HG03175 (cell line): ENCODE results near the gene CRACDL.

Experiments
- ATAC-seq: cut with Tn5 transposase; IDR thresholded peaks from one replicate; pipeline ENCODE4 v1.9.1; 2021; ENCODE audit warnings: mild to moderate bottlenecking, moderate library complexity; ENCODE audit not compliant: unreplicated experiment

Gene CRACDL, protein sequence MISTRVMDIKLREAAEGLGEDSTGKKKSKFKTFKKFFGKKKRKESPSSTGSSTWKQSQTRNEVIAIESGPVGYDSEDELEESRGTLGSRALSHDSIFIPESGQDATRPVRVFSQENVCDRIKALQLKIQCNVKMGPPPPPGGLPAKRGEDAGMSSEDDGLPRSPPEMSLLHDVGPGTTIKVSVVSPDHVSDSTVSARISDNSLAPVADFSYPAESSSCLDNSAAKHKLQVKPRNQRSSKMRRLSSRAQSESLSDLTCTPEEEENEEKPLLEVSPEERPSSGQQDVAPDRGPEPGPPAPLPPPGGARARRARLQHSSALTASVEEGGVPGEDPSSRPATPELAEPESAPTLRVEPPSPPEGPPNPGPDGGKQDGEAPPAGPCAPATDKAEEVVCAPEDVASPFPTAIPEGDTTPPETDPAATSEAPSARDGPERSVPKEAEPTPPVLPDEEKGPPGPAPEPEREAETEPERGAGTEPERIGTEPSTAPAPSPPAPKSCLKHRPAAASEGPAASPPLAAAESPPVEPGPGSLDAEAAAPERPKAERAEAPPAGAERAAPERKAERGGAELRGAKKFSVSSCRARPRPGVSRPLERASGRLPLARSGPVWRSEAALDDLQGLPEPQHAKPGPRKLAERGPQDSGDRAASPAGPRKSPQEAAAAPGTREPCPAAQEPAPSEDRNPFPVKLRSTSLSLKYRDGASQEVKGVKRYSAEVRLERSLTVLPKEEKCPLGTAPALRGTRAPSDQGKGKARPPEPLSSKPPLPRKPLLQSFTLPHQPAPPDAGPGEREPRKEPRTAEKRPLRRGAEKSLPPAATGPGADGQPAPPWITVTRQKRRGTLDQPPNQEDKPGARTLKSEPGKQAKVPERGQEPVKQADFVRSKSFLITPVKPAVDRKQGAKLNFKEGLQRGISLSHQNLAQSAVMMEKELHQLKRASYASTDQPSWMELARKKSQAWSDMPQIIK

DNA sequence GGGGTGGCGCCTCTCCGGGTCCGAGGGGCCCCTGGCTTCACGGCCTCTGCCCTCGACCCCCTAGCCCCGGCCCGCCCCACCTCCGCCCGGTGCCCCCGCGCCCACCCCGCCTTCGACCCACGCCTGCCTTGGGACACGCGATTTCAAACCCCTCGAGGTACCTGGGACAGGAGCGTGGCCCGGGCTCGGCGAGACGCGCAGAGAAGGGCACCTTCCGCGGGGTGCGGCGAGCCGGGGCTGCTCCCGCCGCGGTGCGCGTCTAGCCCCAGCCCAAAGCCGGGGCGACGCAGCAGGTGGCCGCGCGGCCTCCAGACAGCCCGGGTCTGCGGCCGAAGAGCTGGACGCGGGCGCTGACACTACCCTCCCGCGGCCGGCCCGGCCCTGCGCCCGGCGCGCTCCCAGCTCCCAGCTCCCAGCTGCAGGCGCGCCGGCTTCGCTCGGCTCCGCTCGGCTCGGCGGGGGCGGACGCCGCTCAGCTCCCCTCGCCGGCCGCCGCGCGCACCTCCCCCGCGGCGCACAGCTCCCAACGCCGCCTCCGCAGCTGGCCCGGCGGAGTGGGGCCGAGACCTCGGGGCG lies at the start of gene CRACDL:
TSS of gene CRACDL (minus strand) at position 449 of the 576 bp plus-strand sequence. CDS start 89,425 bp downstream, outside the sequence.
- no peak for ATAC-seq

DNA sequence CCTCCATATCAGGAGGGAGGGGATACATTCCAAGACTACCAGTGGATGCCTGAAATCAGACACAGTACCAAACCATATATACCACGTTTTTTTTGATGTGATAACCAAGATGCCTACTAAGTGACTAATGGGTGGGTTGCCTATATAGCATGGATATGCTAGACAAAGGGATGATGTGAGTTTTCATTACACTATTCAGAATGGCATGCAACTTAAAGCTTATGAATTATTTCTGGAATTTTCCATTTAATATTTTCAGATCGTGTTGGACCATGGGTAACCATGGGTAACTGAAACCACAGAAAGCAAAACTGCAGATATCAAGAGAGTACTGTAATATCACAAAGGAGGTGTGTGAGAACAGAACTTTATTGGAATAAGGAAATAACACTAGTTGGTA lies 39.6 kb upstream of the CRACDL start:
- no peak for ATAC-seq

DNA sequence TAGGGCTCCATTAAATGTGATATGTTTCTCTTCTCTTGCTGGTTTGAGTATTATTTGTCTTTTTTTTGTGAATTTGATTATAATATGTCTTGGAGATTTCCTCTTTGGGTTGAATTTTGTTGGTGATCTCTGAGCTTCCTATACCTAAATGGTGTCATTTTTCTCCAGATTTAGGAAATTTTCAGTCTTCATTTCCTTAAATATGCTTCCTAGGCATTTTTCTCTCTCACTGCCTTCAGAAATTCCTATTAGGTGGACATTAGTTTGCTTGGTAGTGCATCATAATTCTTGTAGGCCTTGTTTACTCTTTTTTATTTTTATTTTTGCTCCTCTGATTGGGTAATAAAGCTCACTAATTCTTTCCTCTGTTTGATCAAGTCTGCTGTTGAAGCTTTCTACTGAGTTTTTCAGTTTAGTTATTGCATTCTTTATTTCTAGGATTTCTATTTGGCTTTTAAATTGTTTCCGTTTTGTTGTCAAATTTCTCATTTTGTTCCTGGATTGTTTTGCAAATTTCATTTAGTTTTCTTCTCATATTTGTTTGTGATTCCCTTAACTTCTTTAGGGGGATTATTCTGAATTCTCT lies 36.6 kb upstream of the CRACDL start:
- no peak for ATAC-seq

DNA sequence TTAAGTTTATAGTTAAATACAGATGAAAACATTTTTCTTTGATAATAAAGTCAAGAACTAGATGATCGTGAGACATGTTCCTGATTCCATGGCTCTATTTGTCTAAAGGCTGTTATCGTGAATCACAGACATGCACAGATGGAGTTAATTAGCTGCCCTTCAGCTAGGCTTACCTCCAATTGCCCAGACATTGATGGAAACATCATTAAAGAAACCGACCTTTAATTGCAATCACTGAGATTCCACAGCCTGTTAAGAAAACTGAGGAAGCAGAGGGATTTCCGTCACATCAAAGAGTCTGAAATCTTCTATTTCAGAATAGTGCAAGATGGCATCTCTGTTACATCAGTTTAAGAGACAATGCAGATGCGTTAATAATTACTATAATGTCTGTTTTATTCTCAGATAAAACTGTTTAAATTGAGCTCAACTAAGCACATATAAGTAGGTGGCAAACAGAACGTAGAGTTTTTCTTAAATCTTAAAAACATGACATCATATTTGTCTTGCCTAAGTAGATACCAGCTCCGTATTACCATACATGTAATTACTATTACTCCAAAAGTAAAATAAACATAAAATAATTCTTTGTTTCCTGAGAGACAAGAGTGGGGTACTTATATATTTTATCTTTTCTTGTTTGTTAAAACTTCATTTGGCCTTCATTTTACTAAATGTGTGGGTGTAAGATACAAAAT lies 23.9 kb upstream of the CRACDL start:
- ATAC-seq = no peak

DNA sequence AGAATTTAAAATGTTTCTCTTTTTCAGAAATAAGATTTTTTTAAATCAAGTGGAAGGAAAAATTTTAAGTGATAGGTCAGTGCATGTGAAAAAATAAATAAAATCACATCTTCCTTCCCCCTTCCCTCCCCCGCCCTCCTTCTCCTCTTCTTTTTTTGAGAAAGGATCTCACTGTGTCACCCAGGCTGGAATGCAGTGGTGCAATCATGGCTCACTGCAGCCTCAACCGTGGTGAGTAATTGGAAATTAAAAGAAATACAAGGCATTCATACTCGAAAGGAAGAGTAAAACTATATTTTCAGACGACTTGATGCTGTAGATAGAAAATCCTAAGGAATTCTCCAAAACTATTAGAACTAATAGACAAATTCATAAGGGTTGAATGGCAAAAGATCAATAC lies 16.9 kb upstream of the CRACDL start:
- ATAC-seq = no peak

DNA sequence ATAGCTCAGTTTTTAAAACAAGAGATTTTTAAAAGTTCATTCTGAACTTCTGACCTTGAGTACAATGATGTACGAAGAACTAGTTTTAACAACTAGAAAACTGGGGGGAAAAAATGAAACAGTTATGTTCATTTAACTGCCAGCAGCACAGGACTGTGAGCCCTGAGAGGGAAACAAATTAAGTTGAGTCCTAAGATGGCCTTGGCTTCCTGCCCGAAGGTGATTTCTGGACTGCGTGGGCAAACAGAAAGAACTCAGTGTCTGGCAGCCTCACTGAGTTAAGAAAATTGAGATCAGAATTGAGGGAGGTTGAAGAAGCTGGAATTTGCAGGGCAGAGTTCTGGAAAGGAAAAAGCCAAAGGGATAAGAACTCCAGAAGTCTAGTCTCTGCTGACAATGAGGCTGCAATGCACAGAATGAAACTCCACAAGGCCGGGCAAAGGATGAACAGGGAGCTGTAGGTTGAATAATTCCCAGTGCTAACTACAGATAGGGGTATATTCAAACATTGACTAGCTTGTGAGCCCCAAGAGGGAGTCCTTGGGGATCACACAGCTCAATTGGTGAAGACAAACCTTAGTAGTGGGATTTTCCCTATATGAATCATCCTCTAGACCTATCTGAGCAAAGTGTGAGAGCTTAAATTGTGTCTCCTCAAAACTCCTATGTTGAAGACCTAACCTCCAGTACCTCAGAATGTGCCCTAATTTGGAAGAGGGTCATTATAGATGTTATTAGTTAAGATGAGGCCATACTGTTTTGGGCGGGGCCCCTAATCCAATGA lies 13.1 kb upstream of the CRACDL start:
- ATAC-seq = no peak

DNA sequence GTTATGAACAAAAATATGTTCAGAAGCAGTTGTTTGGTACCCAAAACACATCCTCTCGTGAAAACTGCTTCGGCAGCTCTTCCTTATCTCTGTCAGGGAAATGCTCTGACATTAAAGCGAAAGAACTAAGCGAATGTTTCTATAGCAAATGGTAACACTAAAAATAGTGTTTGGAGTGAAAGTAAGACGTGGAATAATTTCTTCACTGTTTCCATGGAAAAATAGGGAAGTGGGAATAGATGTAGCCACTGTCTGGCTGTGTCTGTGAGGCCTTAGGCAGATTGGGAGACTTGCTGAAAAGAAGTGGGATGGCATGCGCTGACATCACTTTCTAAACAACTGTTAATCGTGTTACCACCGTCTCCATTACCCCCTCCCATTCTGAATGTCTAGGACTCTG lies 11.5 kb upstream of the CRACDL start:
- ATAC-seq = no peak

DNA sequence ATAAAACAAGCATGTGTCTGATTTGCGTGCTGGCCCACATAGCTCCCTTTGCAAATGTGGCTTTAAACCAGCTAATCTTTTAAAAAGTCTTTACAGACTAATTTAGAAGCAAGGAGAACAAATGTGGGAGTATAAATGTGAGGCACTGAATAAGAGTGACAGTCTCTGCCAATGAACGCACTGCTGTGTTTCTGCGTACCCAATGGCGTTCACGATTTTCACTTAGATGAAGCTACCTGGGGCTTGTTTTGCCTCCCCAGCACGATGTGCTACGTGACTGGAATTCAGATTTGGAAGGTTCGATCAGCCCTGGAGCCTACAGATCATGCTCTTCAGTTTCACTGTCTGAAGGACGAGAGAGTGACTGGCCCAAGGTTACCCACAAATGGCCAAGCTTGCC lies 10.8 kb upstream of the CRACDL start:
- no peak for ATAC-seq

DNA sequence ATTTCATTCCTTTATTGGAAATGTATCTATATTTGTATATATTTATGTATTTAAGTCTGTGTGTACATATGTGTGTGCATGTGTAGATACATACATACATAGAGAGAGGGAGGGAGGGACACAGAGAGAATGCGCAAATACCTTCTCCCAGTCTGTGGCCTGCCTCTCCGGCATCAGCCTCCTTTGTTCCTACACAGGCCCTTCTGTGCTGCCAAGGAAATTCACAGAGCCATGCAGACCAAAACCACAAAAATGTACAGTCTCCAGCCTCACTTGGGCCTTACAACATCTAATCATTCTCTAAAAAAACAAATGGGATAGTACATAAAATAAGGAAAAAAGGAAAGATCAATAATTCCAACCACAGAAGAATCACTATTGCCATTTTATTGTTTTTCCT lies 8.8 kb upstream of the CRACDL start:
- ATAC-seq = no peak

DNA sequence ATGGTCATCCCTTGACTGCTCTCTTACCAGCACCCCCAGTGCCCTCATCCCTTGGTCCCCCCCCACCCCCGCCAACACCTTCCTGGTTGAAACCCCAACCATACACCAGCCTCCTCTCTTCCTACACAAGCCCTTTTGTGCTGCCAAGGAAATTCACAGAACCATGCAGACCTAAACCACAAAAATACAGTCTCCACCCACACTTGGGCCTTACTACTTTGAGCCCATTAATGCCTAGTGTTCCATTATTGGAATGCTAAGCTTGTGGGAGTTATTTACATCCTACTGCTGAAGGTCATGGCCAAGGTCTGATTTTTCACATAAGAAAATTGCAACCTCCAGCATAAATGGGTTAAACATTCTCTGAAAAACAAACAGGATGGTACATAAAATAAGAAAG lies 4.1 kb upstream of the CRACDL start:
- no peak for ATAC-seq

DNA sequence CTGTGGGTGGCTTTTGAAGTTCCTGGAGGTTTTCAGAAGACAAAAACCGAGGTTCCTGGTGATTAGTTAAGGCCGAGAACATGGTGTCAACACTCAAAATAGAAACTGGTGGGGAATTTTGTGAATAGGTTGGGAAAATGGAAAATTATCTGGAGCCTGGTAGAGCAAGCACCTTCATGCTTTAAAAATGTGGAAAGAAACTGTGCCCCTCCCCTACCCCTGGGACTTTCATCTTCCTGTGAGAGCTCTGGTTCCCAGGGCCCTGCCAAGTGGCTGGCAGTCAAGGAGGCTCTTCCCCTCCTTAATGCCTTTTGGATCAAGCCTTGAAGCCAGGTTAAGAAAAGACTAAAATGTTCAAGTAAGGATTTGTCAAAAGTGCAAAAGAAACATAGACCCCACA lies 1.9 kb upstream of the CRACDL start:
- ATAC-seq = no peak

DNA sequence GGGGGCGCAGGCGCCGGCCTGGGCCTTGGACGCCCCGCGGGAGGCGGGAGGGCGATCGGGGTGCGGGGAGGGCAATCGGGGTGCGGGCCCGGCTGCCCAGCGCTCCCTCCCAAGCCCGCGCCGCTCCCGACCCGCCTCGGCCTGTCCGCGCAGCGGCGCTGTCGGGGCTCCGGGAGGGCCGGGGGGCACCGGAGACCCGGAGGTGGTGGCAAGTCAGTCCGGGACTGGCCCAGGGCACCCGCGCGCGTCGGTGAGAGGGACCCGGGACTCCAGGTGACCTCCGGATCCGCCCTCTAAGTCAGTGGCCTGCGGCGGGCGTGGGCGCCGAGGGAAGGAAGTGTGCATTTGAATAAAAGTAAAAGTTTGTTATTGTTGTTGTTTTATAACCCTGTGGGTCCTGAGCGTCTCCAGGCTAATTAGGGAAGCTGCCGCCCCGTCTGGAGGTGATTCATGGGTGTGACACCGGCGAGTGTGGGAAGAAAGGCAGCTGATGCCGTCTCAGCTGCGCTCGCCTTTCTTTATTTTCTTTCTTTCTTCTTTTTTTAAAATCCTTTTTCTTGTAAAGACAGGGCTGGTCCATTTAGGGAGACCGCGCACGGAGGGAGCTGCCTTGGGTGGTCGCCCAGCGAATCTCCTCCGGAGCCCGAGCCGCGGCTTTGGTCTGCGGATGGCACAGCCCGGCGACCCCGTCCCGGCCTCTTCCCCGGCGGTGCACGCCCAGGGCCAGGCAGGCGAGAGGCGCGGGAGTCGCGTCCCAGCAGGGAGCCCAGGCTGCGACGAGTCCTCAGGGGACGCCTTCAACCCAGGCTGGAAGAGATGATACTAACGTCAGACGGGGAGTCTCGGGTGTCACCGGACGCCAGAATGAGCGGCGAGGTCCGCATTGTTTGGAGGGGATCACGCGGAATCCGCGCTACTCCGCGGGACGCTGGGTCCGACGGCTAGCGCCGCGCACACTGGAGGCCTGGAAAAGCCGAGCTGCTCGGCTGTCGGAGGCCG lies 627 bp upstream of the CRACDL start:
- no peak for ATAC-seq

DNA sequence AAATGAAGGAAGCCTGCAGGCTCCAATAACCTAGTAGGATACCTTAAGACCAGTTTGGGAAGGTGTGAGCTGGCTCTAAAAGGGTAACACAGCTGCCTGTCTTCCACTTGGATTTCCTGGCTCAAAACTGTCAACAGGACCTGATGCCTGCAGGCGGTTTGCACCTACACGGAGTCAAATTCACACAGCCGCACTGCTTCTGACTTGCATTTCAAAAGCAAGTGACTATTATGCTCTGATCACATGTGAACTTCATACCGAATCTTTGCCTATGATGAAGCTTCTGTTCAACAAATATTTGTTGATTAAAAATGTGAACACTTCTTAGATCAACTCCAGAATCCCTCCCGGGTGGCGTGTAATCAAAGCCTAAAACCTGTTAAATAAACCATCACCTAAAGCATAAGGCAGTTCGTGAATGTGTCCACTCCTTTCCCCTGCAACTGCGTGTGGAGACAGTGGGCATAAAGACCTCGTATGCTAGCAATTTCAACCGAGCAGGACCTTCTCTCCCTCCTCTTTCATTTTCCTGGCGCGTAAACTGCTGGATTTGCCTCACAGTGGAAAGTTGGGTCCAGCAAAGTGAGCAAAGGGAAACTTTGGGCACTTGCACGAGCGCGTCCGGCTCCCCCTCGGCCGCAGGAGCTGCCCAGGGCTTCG lies 784 bp downstream of the CRACDL start:
- no peak for ATAC-seq

DNA sequence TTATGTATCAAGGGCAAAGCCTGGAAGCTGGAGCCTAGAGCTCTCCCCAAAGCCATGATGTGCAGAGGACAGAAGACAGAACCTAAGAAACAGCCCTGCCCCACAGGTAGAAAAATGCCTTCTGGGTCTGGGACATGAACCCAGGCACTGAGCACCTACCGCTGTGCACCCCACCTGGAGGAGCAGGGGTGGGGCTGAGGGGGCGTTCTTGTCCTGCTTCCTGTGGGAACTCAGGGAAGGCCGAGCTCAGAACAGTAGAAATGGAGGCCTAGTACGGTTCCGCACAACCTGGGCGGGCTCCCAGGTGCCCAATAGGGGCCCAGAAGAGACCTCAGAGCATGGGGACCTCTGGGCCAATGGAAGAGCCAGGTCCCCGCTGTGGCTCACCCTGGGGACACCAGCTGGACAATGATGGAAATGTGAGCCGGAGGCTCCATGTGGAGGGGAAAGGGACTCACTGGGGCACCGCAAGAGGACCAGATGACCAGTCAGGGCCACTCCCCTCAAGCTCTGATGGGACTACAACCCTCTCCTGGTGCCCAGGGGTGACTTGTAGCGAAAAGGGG lies 3.2 kb downstream of the CRACDL start:
- no peak for ATAC-seq

DNA sequence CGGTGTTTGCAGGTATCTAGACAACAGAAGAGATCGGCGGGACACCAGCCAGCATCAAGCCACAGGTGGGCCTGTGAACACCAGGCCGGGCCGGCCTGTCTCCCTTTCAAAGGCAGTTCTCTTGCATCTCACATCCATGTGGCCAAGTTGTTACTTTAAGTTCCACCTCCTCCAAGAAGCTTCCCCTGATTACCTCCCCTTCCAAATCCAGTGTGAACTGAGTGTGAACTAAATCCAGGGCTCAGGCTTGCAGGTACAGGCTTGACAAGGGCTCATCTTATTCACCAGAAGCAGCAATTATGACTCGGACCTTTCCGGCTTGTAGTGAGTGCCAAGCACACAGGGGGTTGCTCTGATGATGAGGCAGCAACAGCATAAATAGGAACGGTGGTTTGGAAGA lies 3.9 kb downstream of the CRACDL start:
- ATAC-seq = no peak

DNA sequence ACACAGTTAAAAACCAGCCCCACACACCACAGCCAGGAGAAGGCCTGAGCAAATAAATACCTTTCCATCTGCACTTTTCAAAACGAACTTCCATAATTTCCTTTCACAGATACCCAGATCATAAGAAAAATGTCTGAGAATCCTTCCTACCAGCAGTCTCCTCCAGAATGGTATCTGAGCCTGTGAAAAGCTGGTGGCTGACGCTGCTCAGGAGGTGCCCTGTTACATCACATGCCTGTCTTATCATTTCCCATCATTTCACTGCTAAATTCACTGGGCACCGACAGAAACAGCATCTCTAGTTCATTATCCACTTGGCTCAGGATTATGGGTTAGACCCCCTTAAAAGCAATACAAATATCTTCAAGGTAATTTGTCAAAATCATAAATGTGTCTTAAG lies 4.4 kb downstream of the CRACDL start:
- no peak for ATAC-seq

DNA sequence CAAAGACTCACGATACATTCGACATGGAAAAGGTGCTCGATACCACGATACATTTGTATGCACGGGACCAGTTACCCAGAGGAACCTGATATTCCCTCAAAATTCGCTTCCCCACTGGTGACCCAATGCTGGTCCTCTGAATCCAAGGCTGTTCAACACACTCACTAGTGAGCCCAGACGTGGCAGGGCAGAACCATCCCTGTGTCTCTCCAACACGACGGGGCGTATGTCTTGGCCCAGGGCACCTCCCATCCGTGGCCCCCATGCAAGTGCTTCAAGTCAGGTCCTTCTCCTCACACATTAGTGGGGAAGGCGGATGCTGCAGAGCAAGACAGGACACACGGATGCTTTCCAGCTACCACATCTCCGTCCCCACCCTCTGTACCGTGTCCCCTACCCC lies 6.1 kb downstream of the CRACDL start:
- ATAC-seq = no peak

DNA sequence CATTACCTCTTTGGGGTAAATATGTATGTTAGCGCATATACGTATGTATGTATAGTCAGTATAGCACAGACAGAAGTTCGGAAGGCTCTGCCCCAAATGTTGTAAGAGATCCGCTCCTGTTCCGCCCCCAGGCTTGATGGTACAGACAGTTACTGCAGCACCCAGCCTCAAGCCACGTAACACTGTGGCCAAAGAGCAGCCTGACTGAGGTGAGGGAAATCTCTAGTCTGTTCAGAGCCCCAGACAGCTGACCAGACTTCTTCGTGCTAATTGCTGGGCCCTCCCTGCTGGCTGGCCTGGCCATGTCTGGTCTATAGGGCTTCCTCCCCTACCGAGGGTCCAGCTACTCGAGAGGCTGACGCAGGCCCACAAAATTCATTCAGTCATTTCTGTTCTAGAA lies 7.8 kb downstream of the CRACDL start:
- ATAC-seq = no peak
